Measurements from ENCODE around the gene YBX3. TPM values are rescaled to one million over a fixed set of nuclear protein-coding genes. Genes with fewer than 3 reads are reported as not detected.

YBX3 gene
- total and polyA plus RNA-seq, 2 donors (not counting 1 experiment from before 2014, with no cell fraction given), result 60.8 to 191 TPM

GRCh38 chr12:10716704-10717315, 6.3 kb downstream of the YBX3 start:
- POLR2A ChIA-PET, result no interaction called here
- TF ChIP-seq, protein P1, sequence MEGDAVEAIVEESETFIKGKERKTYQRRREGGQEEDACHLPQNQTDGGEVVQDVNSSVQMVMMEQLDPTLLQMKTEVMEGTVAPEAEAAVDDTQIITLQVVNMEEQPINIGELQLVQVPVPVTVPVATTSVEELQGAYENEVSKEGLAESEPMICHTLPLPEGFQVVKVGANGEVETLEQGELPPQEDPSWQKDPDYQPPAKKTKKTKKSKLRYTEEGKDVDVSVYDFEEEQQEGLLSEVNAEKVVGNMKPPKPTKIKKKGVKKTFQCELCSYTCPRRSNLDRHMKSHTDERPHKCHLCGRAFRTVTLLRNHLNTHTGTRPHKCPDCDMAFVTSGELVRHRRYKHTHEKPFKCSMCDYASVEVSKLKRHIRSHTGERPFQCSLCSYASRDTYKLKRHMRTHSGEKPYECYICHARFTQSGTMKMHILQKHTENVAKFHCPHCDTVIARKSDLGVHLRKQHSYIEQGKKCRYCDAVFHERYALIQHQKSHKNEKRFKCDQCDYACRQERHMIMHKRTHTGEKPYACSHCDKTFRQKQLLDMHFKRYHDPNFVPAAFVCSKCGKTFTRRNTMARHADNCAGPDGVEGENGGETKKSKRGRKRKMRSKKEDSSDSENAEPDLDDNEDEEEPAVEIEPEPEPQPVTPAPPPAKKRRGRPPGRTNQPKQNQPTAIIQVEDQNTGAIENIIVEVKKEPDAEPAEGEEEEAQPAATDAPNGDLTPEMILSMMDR (IDR thresholded peaks at IDR 0.05), result no peak
- TF ChIP-seq EZH2 (IDR thresholded peaks at IDR 0.05; ENCODE audit: borderline replicate concordance, insufficient read depth, low read depth, low read length, poor library complexity, severe bottlenecking), result no peak

GRCh38 chr12:10716277-10716676, 6.8 kb downstream of the YBX3 start:
- Histone ChIP-seq H3K79me2 (ENCODE audit: control insufficient read depth, insufficient read depth, low read length) (peaks cover 5% of the 10 kb centered on the region), H3K27ac (ENCODE audit: low read length in 2 of 2) (no peak overlapping the region), H3K36me3 (replicated peaks in 1 of 2; ENCODE audit: control extremely low read depth in 1 of 2, control insufficient read depth in 1 of 2, extremely low read depth in 1 of 2, insufficient read depth in 2 of 2, low read length in 1 of 2) (peaks cover 15 to 27% of the 10 kb centered on the region in 2 experiments), H3K9me3 (ENCODE audit: control extremely low read depth in 1 of 3, control insufficient read depth in 2 of 3, insufficient read depth in 1 of 3, low read length in 2 of 3) (no peaks in the 10 kb centered on the region), H3K4me3 (ENCODE audit: control extremely low read depth in 1 of 5, extremely low read depth in 1 of 5, insufficient read depth in 1 of 5, low read depth in 2 of 5, low read length in 4 of 5) (no peak overlapping the region), H3K9ac (ENCODE audit: low read length) (no peak overlapping the region), H3K4me1 (ENCODE audit: control insufficient read depth in 2 of 2, insufficient read depth in 2 of 2, low read length in 2 of 2) (peaks cover 10% of the 10 kb centered on the region in 2 donors), H4K20me1 (ENCODE audit: control insufficient read depth, insufficient read depth, low read length, poor library complexity, severe bottlenecking) (no peaks in the 10 kb centered on the region), H3K4me2 (replicated peaks; ENCODE audit: low read depth, low read length, poor library complexity, severe bottlenecking) (no peak overlapping the region), H2AFZ (ENCODE audit: insufficient read depth, low read depth, low read length, poor library complexity, severe bottlenecking) (no peak overlapping the region), H3K27me3 (replicated peaks in 1 of 4; ENCODE audit: control extremely low read depth in 1 of 4, control insufficient read depth in 3 of 4, insufficient read depth in 4 of 4, low read length in 3 of 4) (no peaks in the 10 kb centered on the region)
- Mint-ChIP-seq H3K4me3 (no peak overlapping the region), H3K9me3 (ENCODE audit: insufficient read depth) (no peaks in the 10 kb centered on the region), H3K27ac (no peak overlapping the region), H3K27me3 (peaks cover 5% of the 10 kb centered on the region), H3K4me1 (peaks cover 10% of the 10 kb centered on the region)
- TF ChIP-seq, protein P1 (IDR thresholded peaks at IDR 0.05), result no peak
- no peak for TF ChIP-seq EZH2 (IDR thresholded peaks at IDR 0.05; ENCODE audit: borderline replicate concordance, insufficient read depth, low read depth, low read length, poor library complexity, severe bottlenecking)
- CTCF ChIA-PET, result no interaction called here
- WGBS (ENCODE audit: insufficient coverage), result 88% methylated on average over 1 of the region's 4 CpGs
- no peak for ATAC-seq (ENCODE audit: low read depth)
- POLR2A ChIA-PET, result no interaction called here
- DNase-seq, result no peak
- intact Hi-C loops (cut with micrococcal nuclease), result no loop called here

More at GRCh38 chr12:10716704-10717315, 6.3 kb downstream of the YBX3 start:
- H3K27me3 Mint-ChIP-seq, result peaks cover 6% of the 10 kb centered on the region
- no peak overlapping the region for H3K9ac ChIP-seq (ENCODE audit: low read length)
- CTCF ChIA-PET, result no interaction called here
- no peaks in the 10 kb centered on the region for H4K20me1 ChIP-seq (ENCODE audit: control insufficient read depth, insufficient read depth, low read length, poor library complexity, severe bottlenecking)
- H3K9me3 Mint-ChIP-seq (ENCODE audit: insufficient read depth), result no peaks in the 10 kb centered on the region
- H3K4me1 ChIP-seq (ENCODE audit: control insufficient read depth in 2 of 2, insufficient read depth in 2 of 2, low read length in 2 of 2), result peaks cover 12 to 15% of the 10 kb centered on the region in 2 donors
- ATAC-seq (ENCODE audit: low read depth) (no peak), DNase-seq (no peak)
- no peaks in the 10 kb centered on the region for H3K27me3 ChIP-seq (replicated peaks in 1 of 4; ENCODE audit: control extremely low read depth in 1 of 4, control insufficient read depth in 3 of 4, insufficient read depth in 4 of 4, low read length in 3 of 4)
- 98% methylated on average over 5 of the region's 6 CpGs for WGBS (ENCODE audit: insufficient coverage)
- H3K9me3 ChIP-seq (ENCODE audit: control extremely low read depth in 1 of 3, control insufficient read depth in 2 of 3, insufficient read depth in 1 of 3, low read length in 2 of 3), result no peaks in the 10 kb centered on the region
- intact Hi-C loops (cut with micrococcal nuclease), result no loop called here
- no peak overlapping the region for H3K4me3 Mint-ChIP-seq
- peaks cover 14 to 25% of the 10 kb centered on the region in 2 experiments for H3K36me3 ChIP-seq (replicated peaks in 1 of 2; ENCODE audit: control extremely low read depth in 1 of 2, control insufficient read depth in 1 of 2, extremely low read depth in 1 of 2, insufficient read depth in 2 of 2, low read length in 1 of 2)
- no peak overlapping the region for H2AFZ ChIP-seq (ENCODE audit: insufficient read depth, low read depth, low read length, poor library complexity, severe bottlenecking)
- peaks cover 5% of the 10 kb centered on the region for H3K79me2 ChIP-seq (ENCODE audit: control insufficient read depth, insufficient read depth, low read length)
- no peak overlapping the region for H3K4me3 ChIP-seq (ENCODE audit: control extremely low read depth in 1 of 5, extremely low read depth in 1 of 5, insufficient read depth in 1 of 5, low read depth in 2 of 5, low read length in 4 of 5)
- H3K27ac ChIP-seq (ENCODE audit: low read length in 2 of 2), result no peak overlapping the region
- no peak overlapping the region for H3K27ac Mint-ChIP-seq
- H3K4me1 Mint-ChIP-seq, result peaks cover 14% of the 10 kb centered on the region
- no peak overlapping the region for H3K4me2 ChIP-seq (replicated peaks; ENCODE audit: low read depth, low read length, poor library complexity, severe bottlenecking)
